Measurements from ENCODE around the gene ZBTB22. TPM values are rescaled to one million over a fixed set of nuclear protein-coding genes. Genes with fewer than 3 reads are reported as not detected.

ZBTB22 gene
- total RNA-seq, 2 donors from 2014 or later = 6.9 to 13.2 TPM

- H3K36me3 Mint-ChIP-seq = peaks cover 15% of the 10 kb centered on the region
- DNase-seq (ENCODE audit: low spot score) (peak; percentile 96), ATAC-seq (peak; percentile 91 to 92)
- peak overlapping the region; percentile 96 to 99 for H3K27ac Mint-ChIP-seq
- peak overlapping the region; percentile 100 for H3K4me3 Mint-ChIP-seq
- H3K9me3 Mint-ChIP-seq = no peaks in the 10 kb centered on the region
- no peaks in the 10 kb centered on the region for H3K27me3 Mint-ChIP-seq
- H3K4me1 Mint-ChIP-seq (ENCODE audit: low read depth in 2 of 2) = peaks cover 27 to 39% of the 10 kb centered on the region in 2 donors
Measured at GRCh38 chr6:33299237-33299944, 18.2 kb downstream of the ZBTB22 start.

GRCh38 chr6:33298773-33299236 is 18.7 kb downstream of the ZBTB22 start, which contains the start of gene RGL2:
RGL2 (minus strand) TSS chr6:33298942; CDS start chr6:33298610, 332 bp downstream.
- Mint-ChIP-seq H3K4me3 (peak within 1 kb of the TSS; percentile 100), H3K27me3 (no peaks in the 10 kb centered on the region), H3K4me1 (ENCODE audit: low read depth in 2 of 2) (peaks cover 25 to 39% of the 10 kb centered on the region in 2 donors), H3K27ac (peak within 1 kb of the TSS; percentile 96 to 99), H3K36me3 (peaks cover 14% of the 10 kb centered on the region), H3K9me3 (no peaks in the 10 kb centered on the region)
- DNase-seq (ENCODE audit: low spot score) (peak; percentile 82), ATAC-seq (peak; percentile 60 to 63)

GRCh38 chr6:33297956-33298772 is 19.4 kb downstream of the ZBTB22 start:
- no peaks in the 10 kb centered on the region for H3K9me3 Mint-ChIP-seq
- H3K4me3 Mint-ChIP-seq = peak overlapping the region; percentile 100
- peaks cover 10% of the 10 kb centered on the region for H3K36me3 Mint-ChIP-seq
- H3K27me3 Mint-ChIP-seq = no peaks in the 10 kb centered on the region
- H3K27ac Mint-ChIP-seq = peak overlapping the region; percentile 96 to 99
- peaks cover 21 to 36% of the 10 kb centered on the region in 2 donors for H3K4me1 Mint-ChIP-seq (ENCODE audit: low read depth in 2 of 2)
- peak; percentile 5 to 21 for ATAC-seq
- no peak for DNase-seq (ENCODE audit: low spot score)

- peak overlapping the region; percentile 100 for H3K4me3 Mint-ChIP-seq
- peak overlapping the region; percentile 96 to 99 for H3K27ac Mint-ChIP-seq
- H3K4me1 Mint-ChIP-seq (ENCODE audit: low read depth in 2 of 2) = peaks cover 21 to 36% of the 10 kb centered on the region in 2 donors
- H3K36me3 Mint-ChIP-seq = peaks cover 10% of the 10 kb centered on the region
- DNase-seq (ENCODE audit: low spot score) (no peak), ATAC-seq (no peak)
- H3K27me3 Mint-ChIP-seq = no peaks in the 10 kb centered on the region
- H3K9me3 Mint-ChIP-seq = no peaks in the 10 kb centered on the region
Measured at GRCh38 chr6:33297406-33297955, 20.1 kb downstream of the ZBTB22 start.

GRCh38 chr6:33296797-33297405 is 20.6 kb downstream of the ZBTB22 start:
- no peak for ATAC-seq

GRCh38 chr6:33295621-33296369 is 21.7 kb downstream of the ZBTB22 start:
- Mint-ChIP-seq H3K36me3 (peaks cover 13% of the 10 kb centered on the region), H3K4me1 (ENCODE audit: low read depth in 2 of 2) (peaks cover 27 to 35% of the 10 kb centered on the region in 2 donors), H3K4me3 (no peak overlapping the region), H3K9me3 (no peaks in the 10 kb centered on the region), H3K27me3 (no peaks in the 10 kb centered on the region), H3K27ac (peak overlapping the region; percentile 43 to 96)
- ATAC-seq = no peak
- no peak for DNase-seq (ENCODE audit: low spot score)

More at GRCh38 chr6:33296797-33297405, 20.6 kb downstream of the ZBTB22 start:
- no peak for DNase-seq (ENCODE audit: low spot score)
- H3K27me3 Mint-ChIP-seq = no peaks in the 10 kb centered on the region
- H3K36me3 Mint-ChIP-seq = peaks cover 10% of the 10 kb centered on the region
- no peaks in the 10 kb centered on the region for H3K9me3 Mint-ChIP-seq
- peak overlapping the region; percentile 100 for H3K4me3 Mint-ChIP-seq
- peak overlapping the region; percentile 96 to 99 for H3K27ac Mint-ChIP-seq
- peaks cover 21 to 36% of the 10 kb centered on the region in 2 donors for H3K4me1 Mint-ChIP-seq (ENCODE audit: low read depth in 2 of 2)

GRCh38 chr6:33294086-33294823 is 23.3 kb downstream of the ZBTB22 start:
- Mint-ChIP-seq H3K4me3 (no peak overlapping the region), H3K36me3 (peaks cover 8% of the 10 kb centered on the region), H3K9me3 (no peaks in the 10 kb centered on the region), H3K27me3 (no peaks in the 10 kb centered on the region), H3K4me1 (ENCODE audit: low read depth in 2 of 2) (peaks cover 30 to 35% of the 10 kb centered on the region in 2 donors), H3K27ac (peak overlapping the region in 1 of 2 donors; percentile 61)
- ATAC-seq (no peak), DNase-seq (ENCODE audit: low spot score) (no peak)

- DNase-seq (ENCODE audit: low spot score) (no peak), ATAC-seq (no peak)
- H3K4me1 Mint-ChIP-seq (ENCODE audit: low read depth in 2 of 2) = peaks cover 26 to 37% of the 10 kb centered on the region in 2 donors
- peak overlapping the region in 1 of 2 donors; percentile 28 for H3K27ac Mint-ChIP-seq
- no peaks in the 10 kb centered on the region for H3K9me3 Mint-ChIP-seq
- H3K27me3 Mint-ChIP-seq = no peaks in the 10 kb centered on the region
- H3K4me3 Mint-ChIP-seq = no peak overlapping the region
- H3K36me3 Mint-ChIP-seq = peaks cover 14% of the 10 kb centered on the region
Measured at GRCh38 chr6:33292996-33293682, 24.4 kb downstream of the ZBTB22 start.

GRCh38 chr6:33290459-33290858 is 27.1 kb downstream of the ZBTB22 start:
- Mint-ChIP-seq H3K9me3 (no peaks in the 10 kb centered on the region), H3K27me3 (no peaks in the 10 kb centered on the region), H3K36me3 (peaks cover 24% of the 10 kb centered on the region), H3K4me3 (peak overlapping the region; percentile 93), H3K4me1 (ENCODE audit: low read depth in 2 of 2) (peaks cover 40 to 41% of the 10 kb centered on the region in 2 donors), H3K27ac (peak overlapping the region; percentile 77 to 92)
- no peak for DNase-seq (ENCODE audit: low spot score)
- ATAC-seq = no peak

GRCh38 chr6:33289784-33290315 is 27.7 kb downstream of the ZBTB22 start:
- H3K4me1 Mint-ChIP-seq (ENCODE audit: low read depth in 2 of 2) = peaks cover 40 to 41% of the 10 kb centered on the region in 2 donors
- peak in 1 of 2 donors; percentile 22 for ATAC-seq
- H3K36me3 Mint-ChIP-seq = peaks cover 24% of the 10 kb centered on the region
- H3K9me3 Mint-ChIP-seq = no peaks in the 10 kb centered on the region
- H3K27ac Mint-ChIP-seq = peak overlapping the region; percentile 77 to 92
- no peaks in the 10 kb centered on the region for H3K27me3 Mint-ChIP-seq
- no peak for DNase-seq (ENCODE audit: low spot score)
- H3K4me3 Mint-ChIP-seq = peak overlapping the region; percentile 93

GRCh38 chr6:33288921-33289783 is 28.4 kb downstream of the ZBTB22 start, which contains the start of the genes PFDN6 and WDR46:
PFDN6 (plus strand) TSS chr6:33289601; CDS start chr6:33289857, 256 bp downstream.
WDR46 (minus strand) TSS chr6:33289239; CDS start chr6:33289170, 69 bp downstream.
- peak within 1 kb of the TSS; percentile 93 for H3K4me3 Mint-ChIP-seq
- DNase-seq (ENCODE audit: low spot score) (peak; percentile 87), ATAC-seq (peak; percentile 97 to 98)
- H3K27ac Mint-ChIP-seq = peak within 1 kb of the TSS; percentile 77 to 92
- H3K4me1 Mint-ChIP-seq (ENCODE audit: low read depth in 2 of 2) = peaks cover 40 to 41% of the 10 kb centered on the region in 2 donors
- H3K9me3 Mint-ChIP-seq = no peaks in the 10 kb centered on the region
- peaks cover 24% of the 10 kb centered on the region for H3K36me3 Mint-ChIP-seq
- H3K27me3 Mint-ChIP-seq = no peaks in the 10 kb centered on the region
